Measurements from ENCODE around the gene COL5A1.
"Not testable (repeated sequence)": the region's sequence is repeated elsewhere in the genome, so short reads cannot be mapped to it uniquely, and the experiment has no call there.

The COL5A1 gene

DNA sequence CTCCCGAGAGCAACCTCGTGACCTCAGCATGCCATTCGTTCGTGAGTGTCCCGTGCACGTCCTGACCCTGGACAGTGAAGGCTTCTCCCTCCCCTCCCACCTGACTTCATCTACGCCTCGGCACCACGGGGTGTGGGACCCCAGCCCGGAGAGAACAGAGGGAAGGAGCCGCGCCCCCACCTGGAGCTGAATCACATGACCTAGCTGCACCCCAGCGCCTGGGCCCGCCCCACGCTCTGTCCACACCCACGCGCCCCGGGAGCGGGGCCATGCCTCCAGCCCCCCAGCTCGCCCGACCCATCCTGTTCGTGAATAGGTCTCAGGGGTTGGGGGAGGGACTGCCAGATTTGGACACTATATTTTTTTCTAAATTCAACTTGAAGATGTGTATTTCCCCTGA, 200.7 kb downstream of the COL5A1 start:
- DNase-seq: no peak

DNA sequence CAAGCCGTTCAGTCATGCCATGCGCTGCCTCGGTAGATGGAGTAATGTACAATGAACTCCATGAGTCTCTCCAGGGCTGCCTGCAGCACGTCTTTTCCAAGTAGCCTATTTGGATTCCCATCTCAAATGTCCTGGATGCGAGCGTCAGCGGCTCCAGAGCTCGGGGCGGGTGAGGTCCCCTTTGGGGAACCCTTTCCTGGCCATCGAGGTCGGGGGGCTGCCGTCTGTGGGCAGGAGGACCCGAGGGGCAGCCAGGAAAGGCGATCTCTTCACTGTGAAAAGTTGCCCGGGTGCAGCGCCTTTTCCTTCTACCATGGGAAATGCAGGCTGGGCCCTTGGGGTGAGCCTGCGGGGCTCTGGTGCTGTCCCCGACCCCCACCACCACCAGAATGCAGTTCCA, 202.1 kb downstream of the COL5A1 start:
- DNase-seq: no peak

DNA sequence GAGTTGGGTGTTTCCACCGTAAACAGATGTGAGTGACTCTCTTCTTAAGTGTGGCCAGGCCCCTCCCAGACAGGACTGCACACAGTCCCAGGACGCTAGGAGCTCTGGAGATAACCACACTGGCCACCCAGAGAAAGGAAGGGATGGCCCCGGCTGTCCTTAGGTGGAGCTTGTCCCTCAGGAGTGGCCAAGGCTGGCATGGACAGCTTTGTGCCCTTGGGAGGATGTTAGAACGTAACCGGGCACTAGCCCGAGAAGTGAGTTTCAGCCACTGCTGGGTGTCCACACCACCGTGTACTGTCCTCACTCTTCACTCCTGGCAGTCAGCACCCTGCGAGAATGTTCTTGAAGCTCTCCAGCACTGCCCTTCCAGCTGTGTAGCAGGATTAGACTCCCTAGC, 203.2 kb downstream of the COL5A1 start:
- no peak for DNase-seq

DNA sequence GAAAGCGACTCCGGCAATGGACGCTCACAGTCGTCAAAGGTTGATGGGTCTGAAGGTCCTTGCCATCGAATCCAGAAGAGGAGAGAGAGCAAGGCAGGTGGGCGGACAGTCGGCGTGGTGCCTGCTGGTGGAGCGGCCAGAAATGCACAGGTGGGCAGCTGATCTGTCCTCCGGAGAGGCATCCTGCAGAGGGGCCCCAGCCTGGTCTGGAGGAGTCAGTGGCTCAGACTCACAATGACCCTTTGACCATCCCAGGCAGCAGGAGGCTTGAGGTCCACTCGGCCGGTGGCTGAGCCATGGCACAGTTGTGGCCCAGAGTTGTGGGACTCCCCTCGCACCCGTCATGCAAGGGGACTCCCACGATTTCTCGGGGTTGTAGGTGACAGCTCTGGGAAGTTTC, 204.6 kb downstream of the COL5A1 start:
- DNase-seq: no peak

DNA sequence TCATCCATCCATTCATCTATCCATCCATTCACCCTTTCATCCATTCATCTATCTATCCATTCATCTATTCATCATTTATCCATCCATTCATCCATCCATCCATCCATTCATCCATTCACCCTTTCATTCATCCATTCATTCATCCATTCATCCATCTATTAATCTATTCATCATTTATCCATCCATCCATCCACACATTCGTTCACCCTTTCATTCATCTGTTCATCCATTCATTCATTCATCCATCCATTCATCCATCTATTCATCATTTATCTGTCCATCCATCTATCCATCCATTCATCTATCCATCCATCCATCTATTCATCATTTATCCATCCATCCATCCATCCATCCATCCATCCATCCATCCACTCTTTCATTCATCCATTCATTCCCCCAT, 205.1 kb downstream of the COL5A1 start:
- no peak for DNase-seq

DNA sequence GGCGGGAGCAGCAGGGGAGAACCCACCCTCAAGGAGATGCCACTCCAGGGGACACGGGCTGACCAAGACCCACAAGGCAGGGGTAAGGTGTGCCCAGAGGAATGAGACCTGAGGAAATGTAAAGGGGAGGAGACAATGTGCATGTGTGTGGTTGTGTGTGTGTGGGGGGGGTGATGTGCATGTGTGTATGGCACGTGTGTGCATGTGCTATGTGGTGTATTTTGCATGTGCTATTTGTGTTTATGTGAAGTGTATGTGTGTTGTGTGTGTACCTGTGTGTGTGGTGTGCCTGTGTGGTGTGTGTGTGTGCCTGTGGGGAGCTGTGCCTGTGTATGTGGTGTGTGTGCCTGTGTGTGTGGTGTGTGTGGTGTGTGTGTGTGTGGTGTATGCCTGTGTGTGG, 205.5 kb downstream of the COL5A1 start:
- DNase-seq: no peak

DNA sequence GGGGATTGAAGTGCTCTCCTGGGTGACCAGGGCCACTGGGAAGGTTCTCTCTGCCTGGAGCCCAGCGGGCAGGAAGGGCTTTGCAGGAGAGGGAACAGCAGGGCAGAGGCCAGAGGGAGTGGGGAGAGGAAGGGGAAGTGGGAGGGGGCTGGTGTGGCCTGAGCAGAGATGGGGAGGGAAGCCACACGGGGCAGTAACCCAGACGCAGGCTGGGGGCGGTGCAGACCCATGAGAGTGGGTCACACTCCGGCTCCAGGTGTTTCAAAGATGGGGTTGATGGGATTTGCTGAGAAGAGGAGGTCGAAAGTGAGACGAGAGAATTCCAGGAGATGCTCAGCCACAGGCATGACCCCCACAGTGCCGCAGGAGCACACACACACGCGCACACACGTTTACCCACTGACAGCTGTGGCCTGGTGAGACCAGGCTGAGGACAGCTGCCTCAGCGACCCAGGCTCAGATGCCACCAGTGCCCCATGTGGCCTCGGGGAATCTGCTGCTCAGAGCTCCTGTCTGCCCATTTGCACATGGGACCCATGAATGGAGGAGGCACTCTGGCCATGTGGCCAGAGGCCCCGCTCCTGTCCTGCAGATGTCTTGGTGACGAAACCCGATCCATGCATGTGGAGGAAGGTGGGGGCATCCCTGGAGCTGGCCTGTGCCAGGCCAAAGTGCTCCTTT, 206.3 kb downstream of the COL5A1 start:
- no peak for DNase-seq

DNA sequence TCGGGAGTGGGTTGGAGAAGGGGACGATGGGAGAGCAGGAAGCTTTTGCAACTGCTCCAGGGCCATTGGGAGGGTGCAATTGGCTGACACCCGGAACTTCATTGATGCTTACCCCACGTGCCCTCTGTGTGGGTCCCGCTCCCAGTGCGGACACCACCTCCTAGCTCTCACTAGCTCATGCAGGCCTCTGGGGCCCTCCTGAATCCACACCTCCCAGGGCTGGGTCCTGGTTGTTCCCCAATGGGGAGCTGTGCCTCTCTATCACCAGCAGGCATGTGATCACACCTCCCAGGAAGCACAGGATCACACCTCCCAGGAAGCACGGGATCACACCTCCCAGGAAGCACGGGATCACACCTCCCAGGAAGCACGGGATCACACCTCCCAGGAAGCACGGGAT, 206.9 kb downstream of the COL5A1 start:
- DNase-seq: no peak

DNA sequence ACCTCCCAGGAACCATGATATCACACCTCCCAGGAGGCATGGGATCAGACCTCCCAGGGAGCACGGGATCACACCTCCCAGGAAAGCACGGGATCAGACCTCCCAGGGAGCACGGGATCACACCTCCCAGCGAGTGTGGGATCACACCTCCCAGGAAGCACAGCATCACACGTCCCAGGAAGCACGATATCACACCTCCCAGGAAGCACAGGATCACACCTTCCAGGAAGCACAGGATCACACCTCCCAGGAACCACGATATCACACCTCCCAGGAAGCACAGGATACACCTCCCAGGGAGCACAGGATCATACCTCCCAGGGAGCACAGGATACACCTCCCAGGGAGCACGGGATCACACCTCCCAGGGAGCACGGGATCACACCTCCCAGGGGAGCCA, 209.0 kb downstream of the COL5A1 start:
- DNase-seq: no peak

DNA sequence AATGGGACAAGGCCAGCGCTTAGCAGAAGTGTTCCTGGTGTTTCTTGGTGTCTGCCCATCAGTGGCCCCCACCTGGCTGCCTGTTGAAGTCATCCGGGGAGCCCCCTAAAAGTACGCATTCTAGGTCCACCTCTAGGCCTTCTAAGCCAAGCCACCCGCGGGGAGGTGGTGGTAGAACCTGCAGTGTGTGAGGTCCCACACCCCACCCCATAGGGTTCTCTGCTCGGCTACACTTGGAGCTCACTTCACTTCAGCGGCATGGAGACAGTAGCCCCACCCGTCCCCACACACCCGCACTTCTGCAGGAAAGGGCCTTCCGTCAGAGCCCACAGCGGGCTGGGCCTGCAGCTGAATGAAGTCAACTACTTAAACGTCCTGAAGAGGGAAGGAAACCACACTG, 209.4 kb downstream of the COL5A1 start:
- DNase-seq: no peak

DNA sequence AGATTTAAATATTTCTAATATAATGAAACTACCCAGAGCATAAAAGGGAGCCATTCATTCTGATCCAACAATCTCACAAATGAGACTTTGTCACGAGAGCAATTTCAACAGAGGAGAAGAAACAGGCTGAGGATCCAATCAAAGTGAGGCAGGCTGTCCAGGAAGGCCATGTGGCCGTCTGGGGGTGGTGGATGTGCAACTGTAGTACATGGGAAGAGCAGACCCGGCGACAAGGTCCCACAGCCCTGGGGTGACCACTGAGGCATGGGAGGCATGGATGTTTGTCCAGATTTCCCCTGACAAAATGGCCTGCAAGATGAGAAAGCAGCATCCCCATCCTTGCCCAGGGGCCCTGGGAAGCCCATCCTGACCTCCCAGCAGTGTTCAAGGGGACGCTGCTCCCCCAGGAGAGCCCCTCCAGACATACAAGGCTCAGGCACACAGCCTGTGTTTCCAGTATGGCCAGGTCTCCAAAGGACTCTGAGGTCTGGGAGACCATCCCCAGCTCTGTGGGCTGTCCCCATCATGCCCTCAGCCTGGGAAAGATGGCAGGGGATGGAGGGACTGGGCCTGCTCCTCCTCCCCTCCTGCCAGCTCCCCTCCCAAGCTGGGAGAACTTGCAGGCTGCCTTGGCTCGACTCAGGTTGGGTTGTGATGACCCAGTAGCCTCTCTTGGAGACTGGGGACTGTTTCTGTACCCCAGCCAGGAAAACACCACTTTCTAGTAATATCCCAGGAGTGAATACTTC, 211.5 kb downstream of the COL5A1 start:
- no peak for DNase-seq

DNA sequence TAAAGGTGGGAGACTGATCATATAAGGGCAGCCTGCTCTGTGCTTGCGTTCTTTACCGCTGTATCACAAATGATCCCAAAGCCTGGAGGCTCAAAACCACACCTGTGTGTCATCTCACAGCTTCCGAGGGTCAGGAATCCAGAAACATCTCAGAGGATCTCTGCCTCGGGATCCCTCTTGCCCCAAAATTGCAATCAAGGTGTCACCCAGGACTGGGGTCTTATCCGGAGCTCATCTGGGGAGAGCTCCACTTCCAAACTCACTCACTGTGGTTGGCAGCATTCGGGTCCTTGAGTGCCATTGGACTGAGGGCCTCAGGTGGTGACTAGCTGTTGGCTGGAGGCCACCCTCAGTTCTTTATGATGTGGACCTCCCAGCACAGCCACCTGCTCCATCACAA, 212.3 kb downstream of the COL5A1 start:
- DNase-seq: no peak

DNA sequence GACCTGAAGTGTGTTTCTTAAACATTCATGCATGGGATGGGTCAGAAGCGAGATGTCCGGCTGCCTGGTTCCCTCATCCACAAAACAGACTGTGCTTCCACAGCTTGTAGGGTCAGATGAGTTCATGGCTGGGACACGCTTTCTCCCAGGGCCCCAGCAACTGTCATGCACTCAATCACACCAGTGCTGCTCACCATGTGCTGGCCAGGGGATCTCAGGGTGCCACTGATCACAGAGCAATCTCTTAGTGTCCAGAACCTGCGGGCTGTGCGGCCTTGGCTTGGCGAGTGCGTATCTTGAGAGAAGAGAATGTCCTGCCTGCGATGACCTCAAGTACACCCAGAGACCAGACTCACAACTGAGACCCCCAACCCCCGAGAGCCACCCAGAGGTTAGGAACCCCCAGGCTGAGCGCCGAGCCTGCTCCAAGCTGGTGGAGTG, 213.0 kb downstream of the COL5A1 start:
- no peak for DNase-seq

DNA sequence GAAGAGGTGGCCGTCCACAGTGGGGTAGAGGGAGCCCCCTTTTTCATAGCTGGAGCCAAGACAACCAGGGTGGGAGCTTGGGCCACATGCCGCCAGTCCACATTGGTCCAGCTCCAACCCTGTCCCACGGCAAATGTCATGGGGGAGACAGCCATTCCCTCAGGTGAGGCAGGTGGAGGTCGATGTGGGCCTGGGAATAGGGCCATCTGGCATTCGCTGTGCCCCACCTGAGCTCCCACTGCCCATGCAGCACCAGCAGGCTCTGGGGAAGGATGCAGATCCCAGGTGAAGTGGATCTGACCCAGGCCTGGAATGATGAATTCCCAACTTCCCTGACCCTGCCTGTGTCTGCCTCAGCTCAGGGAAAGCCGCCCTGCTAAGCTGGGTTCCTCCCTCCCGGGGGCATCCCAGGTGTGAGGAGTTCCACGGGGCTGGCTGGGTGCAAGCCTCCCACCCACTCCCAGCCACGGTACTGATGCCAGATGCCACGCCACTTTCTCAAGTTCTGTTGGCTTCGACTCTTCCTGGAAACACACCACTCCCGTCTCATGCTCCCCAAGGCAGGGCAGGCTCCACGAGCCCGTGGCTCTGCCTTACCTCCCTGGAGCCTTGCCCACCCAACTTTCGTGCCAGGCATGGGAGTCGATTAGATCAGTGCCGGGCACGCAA, 213.8 kb downstream of the COL5A1 start:
- no peak for DNase-seq

DNA sequence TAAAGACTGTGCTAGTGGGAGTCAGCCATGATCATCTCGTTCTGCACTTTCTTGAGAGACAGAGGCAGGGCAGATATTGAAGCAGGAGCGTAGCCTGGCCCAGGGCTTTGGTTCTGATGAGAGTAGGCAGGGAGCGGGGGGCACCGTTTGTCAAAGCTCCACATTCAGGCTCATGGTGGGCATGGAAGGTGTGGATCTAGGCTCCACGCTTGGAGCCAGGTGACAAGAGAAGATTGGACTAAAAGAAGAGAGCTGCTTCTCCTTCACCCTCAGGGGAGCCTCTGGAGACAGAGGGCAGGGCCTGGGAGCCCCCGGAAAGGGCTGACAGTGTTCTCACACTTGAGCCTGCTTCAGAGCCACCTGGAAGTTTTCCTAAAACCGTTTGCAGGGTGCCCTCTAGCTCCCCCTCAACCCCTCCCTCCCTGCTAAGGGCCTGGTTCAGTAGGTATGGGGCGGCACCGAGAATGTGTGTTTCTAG, 214.3 kb downstream of the COL5A1 start:
- no peak for DNase-seq

DNA sequence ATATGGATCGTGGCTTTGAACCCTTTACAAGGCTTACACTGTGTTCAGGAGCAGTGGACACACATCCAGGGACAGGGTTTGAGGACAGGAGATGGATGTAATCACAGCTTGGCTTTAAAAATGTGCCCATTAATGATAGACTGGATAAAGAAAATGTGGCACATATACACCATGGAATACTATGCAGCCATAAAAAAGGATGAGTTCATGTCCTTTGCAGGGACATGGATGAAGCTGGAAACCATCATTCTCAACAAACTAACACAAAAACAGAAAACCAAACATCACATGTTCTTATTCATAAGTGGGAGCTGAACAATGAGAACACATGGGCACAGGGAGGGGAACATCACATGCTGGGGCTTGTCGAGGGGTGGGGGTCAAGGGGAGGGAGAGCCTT, 215.8 kb downstream of the COL5A1 start:
- DNase-seq: not testable (repeated sequence)

DNA sequence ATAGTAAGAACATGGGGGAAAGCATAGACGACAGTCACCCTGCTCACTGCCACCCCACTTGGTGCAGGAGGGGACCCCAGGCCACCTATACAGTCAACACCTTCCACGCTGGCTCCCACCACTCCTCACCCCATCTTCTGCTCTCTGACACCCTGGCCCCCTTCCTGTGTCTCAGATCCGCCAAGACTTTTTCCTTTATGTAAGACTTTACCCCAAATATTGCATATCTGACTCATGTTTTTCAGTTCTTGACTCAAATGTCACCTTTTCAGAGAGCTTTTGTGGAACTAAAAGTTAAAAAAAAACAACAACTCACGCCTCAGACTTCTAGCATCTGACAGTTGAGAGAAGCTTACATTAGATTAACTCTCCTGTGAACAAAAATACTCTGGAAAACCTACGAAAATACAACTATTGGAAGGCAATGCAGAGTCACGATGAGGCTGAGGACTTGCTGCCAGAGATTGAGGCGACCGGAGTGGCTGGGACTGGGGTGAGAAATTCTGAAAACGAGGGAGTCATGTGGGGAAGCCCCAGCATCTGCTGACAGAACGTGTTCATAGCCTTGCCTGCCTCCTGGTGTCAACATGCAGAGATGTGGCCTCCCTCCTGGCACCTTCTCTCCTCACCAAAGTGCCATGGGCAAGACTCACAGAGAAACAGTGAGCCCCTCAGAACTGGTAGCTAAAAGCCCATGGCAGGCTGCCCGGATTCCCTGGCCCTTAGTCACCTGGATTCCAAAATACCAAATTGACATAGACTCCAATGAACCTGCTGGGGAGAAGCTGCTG, 216.6 kb downstream of the COL5A1 start:
- no peak for DNase-seq

DNA sequence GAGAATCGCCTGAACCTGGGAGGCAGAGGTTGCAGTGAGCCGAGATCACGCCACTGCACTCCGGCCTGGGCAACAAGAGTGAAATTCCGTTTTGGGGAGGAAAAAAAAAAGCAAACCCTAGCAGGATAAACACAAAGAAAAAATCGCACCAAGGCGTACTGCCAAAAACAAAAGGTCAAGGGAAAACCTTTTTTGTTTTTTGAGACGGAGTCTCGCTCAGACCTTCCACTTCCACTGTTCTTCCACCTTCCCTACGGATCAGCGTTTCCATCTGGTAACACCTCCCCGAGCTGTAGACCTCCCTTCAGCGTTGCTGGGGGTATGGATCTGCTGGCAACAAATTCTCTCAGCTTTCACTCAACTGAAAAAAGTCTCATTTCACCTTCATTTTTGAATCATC, 218.9 kb downstream of the COL5A1 start:
- no peak for DNase-seq

DNA sequence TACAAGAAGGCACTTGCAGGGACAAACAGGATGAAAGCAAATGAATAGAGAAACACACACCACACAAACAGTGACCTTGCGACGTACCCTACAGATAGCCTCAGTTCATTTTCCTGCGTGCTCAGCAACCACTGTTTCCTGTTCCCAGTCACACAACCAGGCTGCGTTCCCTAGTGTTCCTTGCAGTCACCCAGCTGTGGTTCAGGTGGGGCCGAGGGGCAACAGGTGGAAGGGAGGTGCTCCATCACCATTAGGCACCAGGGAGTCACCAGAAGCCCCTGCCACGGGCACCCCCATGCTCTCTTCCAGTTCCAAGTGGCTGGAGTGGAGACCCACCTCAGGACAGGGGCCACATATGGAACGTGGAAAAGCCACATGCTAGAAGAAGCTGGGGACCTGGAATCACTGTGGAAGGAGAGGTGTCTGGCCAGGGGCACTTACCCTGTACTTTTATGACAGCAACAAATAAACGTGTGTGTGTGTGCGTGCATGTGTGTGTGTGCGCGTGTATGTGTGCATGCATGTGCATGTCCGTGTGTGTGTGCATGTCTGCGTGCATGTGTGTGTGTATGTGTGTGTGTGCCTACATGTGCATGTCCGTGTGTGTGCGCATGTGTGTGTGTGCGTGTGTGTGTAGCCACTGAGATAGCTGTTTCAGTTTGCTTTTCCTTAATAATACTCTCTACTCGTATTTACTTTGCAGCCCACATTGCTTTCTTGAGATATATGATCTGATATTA, 220.2 kb downstream of the COL5A1 start:
- DNase-seq: no peak

DNA sequence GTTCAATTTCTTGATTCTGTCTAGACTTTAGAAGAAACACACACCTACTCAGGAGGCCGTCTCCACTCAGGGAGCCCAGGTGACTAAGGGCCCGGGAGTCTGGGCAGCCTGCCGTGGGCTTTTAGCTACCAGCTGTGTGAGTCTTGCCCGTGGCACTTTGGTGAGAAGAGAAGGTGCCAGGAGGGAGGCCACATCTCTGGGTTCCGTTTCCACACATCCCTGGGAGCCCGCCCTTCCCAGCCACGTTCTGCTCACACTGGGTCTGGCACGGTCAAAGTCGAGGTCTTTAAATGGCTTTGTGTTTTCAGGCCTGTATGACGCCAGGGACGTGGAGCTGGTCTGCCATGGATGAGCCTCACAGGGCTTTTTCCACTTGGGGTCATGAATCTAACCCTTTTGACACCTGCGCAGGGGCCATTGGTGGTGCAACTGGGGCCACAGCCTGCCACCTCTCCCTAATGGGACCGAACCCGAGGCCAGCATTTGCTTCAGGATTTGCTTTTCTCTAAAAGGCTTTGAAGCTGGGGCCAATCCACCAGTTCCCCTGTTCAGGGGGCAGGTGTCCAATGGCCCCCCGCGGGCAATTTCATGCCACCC, 221.8 kb downstream of the COL5A1 start:
- DNase-seq: no peak

DNA sequence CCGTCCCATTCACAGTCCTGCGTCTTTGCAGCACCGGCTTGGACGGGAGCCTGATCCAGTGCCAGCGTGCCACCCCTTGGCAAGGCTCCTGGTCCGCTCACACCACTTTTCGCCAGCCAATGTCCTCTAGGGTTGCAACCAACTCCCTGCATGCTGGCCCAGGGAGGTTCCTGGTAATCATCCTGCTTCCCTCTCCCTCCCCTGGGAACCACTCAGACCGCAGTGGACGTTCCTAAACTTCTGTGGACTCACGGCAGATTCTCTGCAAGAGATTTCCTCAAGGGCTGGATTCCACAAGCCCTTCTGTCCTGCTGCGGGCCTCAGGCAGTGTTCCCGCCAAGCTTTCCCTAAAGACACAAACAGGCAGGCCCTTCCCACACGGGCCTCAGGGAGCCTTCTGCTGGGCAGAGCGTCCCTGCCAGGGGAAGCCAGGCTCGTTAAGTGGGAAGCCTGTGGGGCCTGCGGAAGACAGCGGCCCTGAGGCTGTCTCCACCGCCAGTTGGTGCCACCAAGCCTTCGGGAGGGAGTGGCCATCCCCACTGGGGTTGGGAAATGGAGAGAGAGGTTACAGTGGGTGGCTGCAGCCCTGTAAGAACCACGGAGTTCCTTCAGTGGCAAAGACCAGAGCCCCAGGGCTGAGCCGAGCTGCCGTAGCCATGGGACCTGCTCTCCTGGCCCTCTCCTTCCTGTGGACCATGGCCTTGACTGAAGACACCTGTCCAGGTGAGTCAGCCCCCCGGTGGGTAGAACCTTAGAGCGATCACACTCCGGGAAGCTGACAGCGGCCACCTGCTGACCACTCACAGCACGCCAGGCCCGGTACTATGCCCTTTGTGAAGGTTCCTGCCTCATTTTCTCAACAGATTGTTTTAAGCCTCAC, 222.6 kb downstream of the COL5A1 start:
- no peak for DNase-seq

All from NCI-H2081 treated with DMSO at 0.1 percent for 48 hours (cell line).